GM18502 (cell line): Measurements from ENCODE around the gene FHIT.

Source experiments
- ATAC-seq: cut with Tn5 transposase; IDR thresholded peaks from one replicate; pipeline ENCODE4 v1.9.1; 2021; ENCODE audit warnings: mild to moderate bottlenecking; ENCODE audit not compliant: unreplicated experiment, poor library complexity

FHIT gene

GRCh38 chr3:59970376-59970775, 1280.9 kb downstream of the FHIT start:
- no peak for ATAC-seq

- ATAC-seq: no peak
These were observed 1282.7 kb downstream of the FHIT start for GRCh38 chr3:59968513-59969045.

DNA sequence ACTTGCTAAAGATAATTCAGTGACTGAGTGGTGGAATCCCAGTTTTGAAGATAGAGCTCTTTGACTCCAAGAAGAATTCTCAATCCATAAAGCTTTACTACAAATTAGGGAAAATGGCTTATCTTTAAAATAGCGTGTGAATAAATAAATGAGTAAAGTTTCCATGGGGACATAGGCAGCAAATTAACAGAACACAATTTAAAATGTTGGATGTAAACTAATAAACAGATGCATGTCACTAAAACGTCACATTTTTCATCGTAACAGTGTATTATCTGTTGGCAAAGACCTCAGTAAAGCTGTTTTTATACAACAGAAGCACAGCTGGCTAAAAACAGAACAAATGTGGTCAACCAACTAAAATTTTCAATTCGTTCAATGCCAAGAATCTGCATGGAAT, 1287.6 kb downstream of the FHIT start:
- no peak for ATAC-seq

DNA sequence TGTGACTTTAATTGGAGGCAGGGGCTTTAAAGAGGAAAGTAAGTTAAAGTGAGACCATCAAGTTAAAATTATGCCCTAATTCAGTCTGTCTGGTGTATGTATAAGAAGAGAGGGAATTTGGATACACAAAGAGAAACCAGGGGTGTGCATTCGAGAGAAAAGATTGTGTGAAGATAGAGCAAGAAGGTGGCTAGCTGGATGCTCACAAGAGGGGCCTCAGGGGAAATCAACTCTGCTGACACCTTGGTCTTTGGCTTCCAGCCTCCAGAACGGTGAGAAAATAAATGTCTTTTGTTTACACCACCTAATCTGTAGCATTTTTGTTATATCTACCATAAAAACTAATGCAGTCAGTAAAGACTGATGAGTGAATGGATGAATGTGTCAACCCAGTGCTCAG, 1294.1 kb downstream of the FHIT start:
- ATAC-seq: no peak

DNA sequence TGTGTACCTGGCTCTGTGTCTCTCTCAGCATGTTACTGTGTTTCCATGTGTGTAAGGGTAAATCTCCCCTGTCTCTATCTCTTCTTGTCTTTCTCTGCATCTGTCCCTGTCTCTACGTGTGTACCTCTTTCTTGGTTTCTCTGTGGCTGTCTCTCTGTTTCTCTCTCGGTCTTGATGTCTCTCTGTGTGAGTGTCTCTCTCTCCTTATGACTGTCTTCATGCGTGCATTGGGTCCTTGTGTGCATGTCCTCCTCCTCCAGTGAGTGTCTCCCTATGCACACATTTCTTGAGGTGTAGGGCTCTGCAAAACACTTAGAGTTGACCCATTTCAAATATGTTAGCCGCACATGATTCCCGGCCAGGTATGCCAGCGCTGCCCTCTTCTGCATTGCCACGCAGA, 1298.1 kb downstream of the FHIT start:
- no peak for ATAC-seq

DNA sequence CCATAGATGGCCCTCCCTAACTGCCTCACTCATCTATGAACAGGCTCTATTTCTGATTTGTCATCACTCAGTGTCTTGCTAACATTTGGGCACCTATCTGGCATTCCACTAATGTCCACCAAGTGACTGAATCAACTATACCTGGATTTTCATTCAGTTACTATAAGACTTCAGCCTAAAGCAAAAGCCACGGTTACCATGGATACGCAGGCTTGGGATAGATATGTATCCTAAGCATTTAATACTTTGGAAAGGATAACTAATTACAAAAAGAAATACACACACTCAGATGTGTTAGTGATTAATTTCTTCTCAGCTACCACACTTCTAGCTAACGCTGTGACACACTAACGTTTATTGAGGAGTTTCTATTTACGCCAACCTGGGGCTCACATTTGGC, 1301.9 kb downstream of the FHIT start:
- no peak for ATAC-seq

GRCh38 chr3:59946401-59946800, 1304.9 kb downstream of the FHIT start:
- no peak for ATAC-seq

DNA sequence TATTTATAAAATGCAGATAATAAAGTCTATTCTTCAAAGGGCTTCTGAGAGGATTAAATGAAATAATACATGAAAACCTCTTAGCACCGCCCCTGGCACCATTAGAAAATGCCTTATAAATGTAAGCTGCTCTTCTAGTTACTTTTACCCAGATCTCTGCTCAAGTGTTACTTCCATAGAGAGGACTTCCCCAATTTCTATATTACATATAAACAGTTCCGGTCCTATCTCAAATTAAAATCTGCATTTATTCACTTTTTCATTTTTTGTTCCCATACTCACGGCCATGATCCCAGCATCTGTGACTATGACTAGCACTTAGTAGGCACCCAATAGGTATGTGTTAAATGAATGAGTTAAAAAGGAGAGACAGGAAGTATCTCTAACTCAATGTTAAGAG, 1310.5 kb downstream of the FHIT start:
- no peak for ATAC-seq

- no peak for ATAC-seq
These were observed 1311.3 kb downstream of the FHIT start for GRCh38 chr3:59939826-59940426.

GRCh38 chr3:59938828-59939227, 1312.4 kb downstream of the FHIT start:
- no peak for ATAC-seq

GRCh38 chr3:59937201-59937600, 1314.1 kb downstream of the FHIT start:
- no peak for ATAC-seq

DNA sequence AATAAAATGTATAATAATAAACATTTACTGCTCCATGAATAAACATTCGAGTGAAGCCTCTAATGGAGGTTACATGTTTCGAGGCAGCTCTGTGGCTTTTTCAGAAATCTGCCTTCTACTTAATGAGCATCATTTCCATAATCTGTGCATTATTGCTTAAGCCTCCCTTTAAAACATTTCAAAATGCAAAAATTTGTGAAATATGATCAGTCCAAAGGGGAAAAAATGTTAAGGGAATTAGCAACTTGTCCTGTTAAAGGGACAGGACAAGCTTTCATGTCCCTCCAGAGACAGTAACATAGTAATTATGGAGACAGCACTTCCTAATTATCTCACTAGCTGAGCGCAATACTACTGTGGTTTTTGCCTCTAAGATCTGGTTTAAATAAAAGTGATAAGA, 1314.8 kb downstream of the FHIT start:
- no peak for ATAC-seq

DNA sequence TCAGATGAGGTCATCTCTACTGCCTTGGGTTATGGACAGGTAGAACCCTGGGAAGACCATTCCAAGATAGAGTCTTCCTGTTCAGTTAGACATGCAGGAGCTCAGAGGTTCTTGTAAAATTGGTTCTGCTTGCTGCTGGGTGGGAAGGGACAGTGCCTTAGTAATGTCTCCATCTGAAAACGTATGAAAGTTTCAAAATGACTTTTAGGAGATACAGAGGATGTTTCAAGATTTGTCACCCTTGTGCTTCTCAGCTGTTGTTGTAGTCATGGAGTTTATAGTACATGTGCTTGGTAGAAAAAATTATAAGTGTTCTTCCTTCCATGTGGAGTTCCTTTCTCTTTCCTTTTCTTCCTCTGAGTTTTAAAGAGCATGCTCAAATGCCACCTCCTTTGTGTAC, 1316.2 kb downstream of the FHIT start:
- ATAC-seq: peak; percentile 99

- ATAC-seq: peak; percentile 1
These were observed 1316.7 kb downstream of the FHIT start for GRCh38 chr3:59934560-59934959.

DNA sequence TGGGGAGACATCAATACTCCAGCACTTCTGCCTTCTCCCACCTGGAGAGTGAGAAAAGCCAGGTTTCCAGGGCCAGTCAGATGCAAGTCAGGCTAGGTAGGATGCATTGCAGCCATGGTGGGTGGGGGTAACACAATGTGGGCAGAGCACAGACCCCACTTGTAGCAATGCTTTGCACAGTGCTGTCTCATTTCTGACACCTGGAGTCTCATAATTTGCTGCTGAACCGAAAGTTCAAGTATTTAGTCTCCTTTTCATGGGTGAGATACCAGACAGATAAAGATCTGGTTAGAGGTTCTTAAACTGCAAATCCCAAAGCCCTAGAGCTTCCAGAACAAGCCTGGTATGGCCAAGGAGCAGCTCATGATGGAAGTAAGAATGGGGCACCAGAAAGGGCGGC, 1321.1 kb downstream of the FHIT start:
- ATAC-seq: no peak

- ATAC-seq: no peak
These were observed 1324.2 kb downstream of the FHIT start for GRCh38 chr3:59927056-59927455.

- ATAC-seq: no peak
These were observed 1325.3 kb downstream of the FHIT start for GRCh38 chr3:59925946-59926345.

DNA sequence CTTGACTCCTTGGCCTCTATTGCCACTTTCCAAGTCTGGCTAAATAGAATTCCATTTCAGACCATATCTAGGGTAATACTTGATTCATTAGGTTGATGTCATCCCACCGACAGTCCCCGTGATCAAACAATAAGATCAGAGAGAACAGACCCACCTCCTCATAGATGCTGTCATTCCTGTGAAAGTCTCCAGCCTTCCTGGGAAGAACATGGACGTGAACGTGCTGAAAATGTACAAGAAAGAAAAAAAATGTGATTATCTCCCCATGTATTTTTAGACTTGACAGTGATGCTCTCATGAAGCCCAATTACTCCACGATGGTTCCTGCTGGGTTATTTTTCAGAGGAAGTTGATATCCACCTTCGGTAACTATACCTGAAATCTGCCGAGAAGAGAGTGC, 1329.1 kb downstream of the FHIT start:
- ATAC-seq: no peak

DNA sequence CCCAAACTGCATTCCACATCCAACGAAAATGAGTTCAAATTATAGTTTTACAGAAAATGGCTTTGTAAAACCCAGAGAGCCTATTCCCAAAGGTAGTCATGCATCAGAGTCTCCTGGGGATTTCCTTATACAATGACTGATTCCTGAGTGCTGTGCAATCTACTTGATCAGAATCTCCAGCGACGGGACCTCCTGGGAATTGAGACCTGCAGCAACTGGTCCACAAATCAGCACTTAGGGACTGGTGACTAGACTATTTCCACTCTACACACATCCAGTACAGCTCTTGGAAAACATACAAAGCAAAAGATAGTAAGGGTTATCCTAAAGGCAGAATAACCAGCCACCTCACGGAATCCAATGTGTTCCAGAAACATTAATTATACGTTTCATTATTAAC, 1330.4 kb downstream of the FHIT start:
- ATAC-seq: no peak

DNA sequence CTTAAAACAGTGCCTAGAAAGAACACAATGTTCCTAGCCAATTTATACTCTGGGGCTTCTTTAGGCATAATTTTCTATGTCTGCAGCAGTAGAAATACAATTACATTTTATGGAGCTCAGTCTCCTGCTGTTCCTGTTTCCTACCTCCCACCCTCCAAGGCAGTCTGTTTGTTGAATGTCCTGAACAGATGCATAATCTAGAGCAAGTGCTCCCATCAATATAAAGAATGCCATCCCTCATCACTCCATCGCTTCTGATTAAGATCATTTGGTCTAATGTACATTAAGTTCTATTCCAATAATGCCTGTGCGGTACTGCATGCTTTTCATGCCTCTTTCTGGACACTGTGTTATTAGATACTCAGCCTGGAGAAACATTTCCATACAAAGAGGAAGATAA, 1331.7 kb downstream of the FHIT start:
- no peak for ATAC-seq

GRCh38 chr3:59914251-59914650, 1337.0 kb downstream of the FHIT start:
- ATAC-seq: no peak

GRCh38 chr3:59913645-59914044, 1337.6 kb downstream of the FHIT start:
- no peak for ATAC-seq

DNA sequence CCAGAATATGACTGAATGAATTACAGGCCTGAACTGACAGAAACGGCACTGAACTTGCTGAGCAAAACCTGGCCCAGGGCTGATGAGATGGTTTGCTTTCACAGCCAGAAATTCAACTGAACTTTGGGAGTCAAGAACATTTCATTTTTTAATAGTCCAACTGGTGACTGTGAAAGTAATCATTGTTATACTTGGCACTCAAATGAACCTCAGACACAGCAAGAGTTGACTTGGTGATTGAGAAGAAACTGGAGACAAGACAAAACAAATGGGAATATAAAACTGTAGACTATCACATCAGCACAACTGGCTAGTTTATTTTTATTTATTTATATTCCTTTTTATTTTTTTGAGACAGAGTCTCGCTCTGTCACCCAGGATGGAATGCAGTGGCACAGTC, 1342.6 kb downstream of the FHIT start:
- ATAC-seq: no peak
